ENCODE results near the gene GABBR2. TPM values are rescaled to one million over a fixed set of nuclear protein-coding genes. Genes with fewer than 3 reads are reported as not detected.

GABBR2 gene
- total RNA-seq, 2 experiments from 2014 or later, result not detected

DNA sequence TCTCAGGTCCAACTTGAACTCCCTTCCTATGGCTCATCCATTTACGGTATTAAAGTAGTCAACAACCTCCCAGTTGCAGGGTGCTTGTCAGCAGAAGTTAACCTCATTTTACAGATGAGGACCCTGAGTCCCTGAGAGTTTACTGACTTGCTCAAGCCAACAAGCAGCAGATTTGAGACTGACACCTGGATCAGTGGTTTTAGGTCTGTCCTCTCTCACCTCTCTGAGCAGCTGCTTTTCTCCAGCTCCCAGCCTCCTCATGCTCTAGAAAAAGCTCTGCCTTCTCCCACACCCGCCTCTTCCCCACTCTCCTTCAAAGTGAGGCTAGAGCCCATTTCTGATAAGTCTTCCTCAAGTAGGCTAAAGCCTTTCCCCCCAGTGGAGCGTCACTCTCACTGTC, 56.4 kb downstream of the GABBR2 start:
- CTCF ChIA-PET, result no interaction called here
- Histone ChIP-seq H3K4me3 (ENCODE audit: low read length) (no peak overlapping the region), H3K4me1 (ENCODE audit: insufficient read depth, low read length) (no peaks in the 10 kb centered on the region), H3K27me3 (ENCODE audit: control insufficient read depth in 1 of 2, insufficient read depth in 2 of 2, low read length in 2 of 2) (peaks cover 0 to 6% of the 10 kb centered on the region in 2 experiments), H3K36me3 (ENCODE audit: insufficient read depth, low read length) (no peaks in the 10 kb centered on the region), H3K27ac (ENCODE audit: low read depth in 1 of 2, low read length in 2 of 2) (no peak overlapping the region), H3K9me3 (ENCODE audit: control insufficient read depth in 1 of 2, insufficient read depth in 1 of 2, low read length in 2 of 2) (no peaks in the 10 kb centered on the region)
- Mint-ChIP-seq H3K4me1 (ENCODE audit: low read depth) (no peaks in the 10 kb centered on the region), H3K36me3 (ENCODE audit: low read depth) (no peaks in the 10 kb centered on the region), H3K27ac (no peak overlapping the region), H3K9me3 (no peaks in the 10 kb centered on the region), H3K4me3 (no peak overlapping the region), H3K27me3 (peaks cover 26% of the 10 kb centered on the region)
- no peak for ATAC-seq (ENCODE audit: poor library complexity)
- POLR2A ChIA-PET, result no interaction called here
- intact Hi-C loops (cut with DNase I, micrococcal nuclease), result no loop called here
- DNase-seq, result no peak
- TF ChIP-seq CTCF (IDR thresholded peaks at IDR 0.05), result no peak

DNA sequence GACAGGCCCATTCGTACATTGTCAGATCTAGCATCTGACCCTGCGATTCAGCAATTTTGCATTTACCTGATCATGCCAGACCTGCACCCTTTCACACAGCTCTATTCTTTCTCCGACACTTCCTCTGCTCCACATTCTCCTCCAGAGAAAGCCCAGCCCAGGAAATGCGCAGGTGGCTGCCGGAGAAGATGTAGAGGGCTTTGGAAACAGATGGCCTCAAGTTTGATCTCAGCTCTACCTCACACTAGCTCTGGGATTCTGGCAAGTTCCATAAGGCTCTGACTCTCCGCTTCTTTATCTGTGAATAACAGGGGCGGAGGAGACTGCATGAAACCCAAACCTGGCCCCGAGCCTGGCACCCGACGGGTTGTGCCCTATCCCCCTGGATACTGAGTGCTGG, 61.5 kb downstream of the GABBR2 start:
- no peak for TF ChIP-seq CTCF (IDR thresholded peaks at IDR 0.05)
- Histone ChIP-seq H3K27ac (ENCODE audit: low read depth in 1 of 2, low read length in 2 of 2) (no peak overlapping the region), H3K4me1 (ENCODE audit: insufficient read depth, low read length) (no peaks in the 10 kb centered on the region), H3K4me3 (ENCODE audit: low read length) (no peak overlapping the region), H3K9me3 (ENCODE audit: control insufficient read depth in 1 of 2, insufficient read depth in 1 of 2, low read length in 2 of 2) (no peaks in the 10 kb centered on the region), H3K36me3 (ENCODE audit: insufficient read depth, low read length) (no peaks in the 10 kb centered on the region), H3K27me3 (ENCODE audit: control insufficient read depth in 1 of 2, insufficient read depth in 2 of 2, low read length in 2 of 2) (peaks cover 3 to 8% of the 10 kb centered on the region in 2 experiments)
- ChIA-PET POLR2A (no interaction called here), CTCF (no interaction called here)
- Mint-ChIP-seq H3K27me3 (peaks cover 42% of the 10 kb centered on the region), H3K9me3 (no peaks in the 10 kb centered on the region), H3K27ac (no peak overlapping the region), H3K36me3 (ENCODE audit: low read depth) (no peaks in the 10 kb centered on the region), H3K4me1 (ENCODE audit: low read depth) (no peaks in the 10 kb centered on the region), H3K4me3 (no peak overlapping the region)
- no peak for DNase-seq
- ATAC-seq (ENCODE audit: poor library complexity), result no peak
- intact Hi-C loops (cut with DNase I, micrococcal nuclease), result no loop called here

DNA sequence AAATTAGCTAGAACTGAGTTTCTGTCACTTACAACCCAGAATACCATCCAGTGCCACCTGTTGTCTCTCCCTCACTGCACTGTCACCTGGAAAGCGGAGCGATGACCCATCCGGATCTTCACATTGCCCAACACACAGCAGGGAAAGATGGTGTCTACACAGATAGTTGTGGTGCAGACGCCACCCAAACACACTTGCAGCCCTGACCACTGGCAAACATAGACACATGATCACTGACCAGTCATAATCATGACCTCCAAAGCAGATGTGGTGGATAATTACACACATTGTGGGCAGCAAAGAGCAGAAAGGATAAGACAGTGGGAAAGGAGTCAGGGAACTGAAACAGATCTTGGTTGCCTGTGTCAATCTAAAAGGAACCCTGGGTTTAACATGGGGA, 64.7 kb downstream of the GABBR2 start:
- no peak for TF ChIP-seq CTCF (IDR thresholded peaks at IDR 0.05)
- no peaks in the 10 kb centered on the region for H3K9me3 ChIP-seq (ENCODE audit: control insufficient read depth in 1 of 2, insufficient read depth in 1 of 2, low read length in 2 of 2)
- no peaks in the 10 kb centered on the region for H3K36me3 Mint-ChIP-seq (ENCODE audit: low read depth)
- no peaks in the 10 kb centered on the region for H3K4me1 ChIP-seq (ENCODE audit: insufficient read depth, low read length)
- CTCF ChIA-PET, result no interaction called here
- no peak overlapping the region for H3K27ac Mint-ChIP-seq
- POLR2A ChIA-PET, result no interaction called here
- H3K4me3 ChIP-seq (ENCODE audit: low read length), result no peak overlapping the region
- H3K27me3 Mint-ChIP-seq, result peaks cover 46% of the 10 kb centered on the region
- ATAC-seq (ENCODE audit: poor library complexity), result no peak
- intact Hi-C loops (cut with DNase I, micrococcal nuclease), result no loop called here
- peaks cover 5 to 9% of the 10 kb centered on the region in 2 experiments for H3K27me3 ChIP-seq (ENCODE audit: control insufficient read depth in 1 of 2, insufficient read depth in 2 of 2, low read length in 2 of 2)
- no peak overlapping the region for H3K27ac ChIP-seq (ENCODE audit: low read depth in 1 of 2, low read length in 2 of 2)
- H3K4me3 Mint-ChIP-seq, result no peak overlapping the region
- H3K36me3 ChIP-seq (ENCODE audit: insufficient read depth, low read length), result no peaks in the 10 kb centered on the region
- H3K4me1 Mint-ChIP-seq (ENCODE audit: low read depth), result no peaks in the 10 kb centered on the region
- H3K9me3 Mint-ChIP-seq, result no peaks in the 10 kb centered on the region
- DNase-seq, result no peak

All from CD4-positive, alpha-beta T cell (primary cell).